ENCODE measurements around the gene COL10A1.

COL10A1 gene

DNA sequence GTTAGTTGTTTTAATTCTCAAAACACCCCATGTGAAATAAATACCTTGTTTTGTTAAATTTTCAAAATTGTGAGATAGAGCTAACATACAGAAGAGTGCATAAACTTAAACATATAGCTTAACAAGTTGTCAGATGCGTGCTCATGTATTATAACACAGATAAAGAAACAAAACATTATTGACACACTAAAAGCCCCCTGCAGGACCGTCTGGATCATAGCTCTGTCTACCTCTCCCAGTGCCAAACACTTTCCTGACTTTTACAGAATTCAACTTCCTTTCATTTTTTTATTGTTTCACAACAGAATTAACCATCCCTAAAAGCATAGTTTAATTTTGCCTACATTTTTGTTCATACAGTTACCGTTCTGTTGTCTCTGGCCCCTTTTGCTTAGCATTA is 47.4 kb downstream of the COL10A1 start:
- DNase-seq = no peak

DNA sequence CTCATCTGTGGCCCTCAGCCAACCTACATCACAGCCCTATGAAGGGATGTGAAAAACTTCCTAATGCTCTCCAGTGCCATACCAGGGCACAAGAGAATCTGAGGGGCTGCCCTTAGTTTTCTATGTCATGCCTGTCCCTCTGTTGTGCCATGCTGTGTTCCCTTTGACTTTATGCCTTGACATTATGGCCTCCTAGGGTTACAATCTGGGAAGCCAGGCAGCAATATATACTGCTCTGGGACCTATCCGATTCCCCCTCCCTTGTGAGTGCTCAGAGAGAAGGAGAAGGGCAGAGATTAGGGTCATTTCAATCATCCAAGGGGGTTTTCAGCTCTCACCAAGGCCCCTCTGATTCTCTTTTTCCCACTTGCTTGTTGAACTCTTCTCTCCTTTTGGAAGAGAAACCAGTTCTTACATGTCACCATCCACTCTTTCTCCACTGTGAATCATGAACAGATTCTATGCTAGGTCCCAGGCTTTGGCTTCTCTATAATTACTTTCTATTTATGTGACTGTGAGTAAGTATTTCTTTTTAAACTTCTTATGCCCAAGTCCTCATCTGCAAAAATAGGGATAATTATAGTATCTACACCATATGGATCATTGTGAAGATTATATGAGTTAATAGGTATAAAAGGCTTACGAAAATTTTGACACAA is 51.1 kb downstream of the COL10A1 start:
- no peak for DNase-seq

DNA sequence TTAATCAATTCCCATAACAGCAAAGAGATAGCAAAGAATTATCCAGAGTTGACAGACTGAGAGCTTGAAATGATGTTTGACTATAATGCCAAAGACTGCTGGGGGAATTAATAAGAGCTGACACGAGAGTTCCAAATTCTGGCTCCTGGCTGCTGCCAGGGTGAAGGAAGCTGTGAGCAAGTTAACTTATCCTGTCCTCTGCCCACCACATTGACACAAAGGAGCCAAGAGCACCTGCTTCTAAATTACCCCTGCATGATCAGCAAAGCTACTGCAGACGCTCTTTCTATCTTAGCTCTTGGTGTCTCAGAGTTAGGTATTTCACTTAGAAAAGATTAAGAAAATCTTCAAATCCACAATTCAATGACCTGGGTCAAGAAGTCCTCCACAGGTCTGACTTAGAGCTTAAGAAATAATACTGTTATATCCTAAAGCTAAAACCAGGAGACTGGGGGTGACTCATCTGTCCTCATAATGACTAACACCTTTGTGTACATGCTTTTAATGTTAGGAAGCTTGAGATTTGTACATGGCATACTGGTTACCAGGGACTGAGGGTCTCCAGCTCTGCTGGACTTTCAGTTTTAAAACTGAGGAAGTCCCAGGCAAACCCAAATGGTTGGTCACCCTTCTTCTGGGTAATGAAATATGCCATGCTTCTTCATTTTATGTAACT is 52.0 kb downstream of the COL10A1 start:
- no peak for DNase-seq

DNA sequence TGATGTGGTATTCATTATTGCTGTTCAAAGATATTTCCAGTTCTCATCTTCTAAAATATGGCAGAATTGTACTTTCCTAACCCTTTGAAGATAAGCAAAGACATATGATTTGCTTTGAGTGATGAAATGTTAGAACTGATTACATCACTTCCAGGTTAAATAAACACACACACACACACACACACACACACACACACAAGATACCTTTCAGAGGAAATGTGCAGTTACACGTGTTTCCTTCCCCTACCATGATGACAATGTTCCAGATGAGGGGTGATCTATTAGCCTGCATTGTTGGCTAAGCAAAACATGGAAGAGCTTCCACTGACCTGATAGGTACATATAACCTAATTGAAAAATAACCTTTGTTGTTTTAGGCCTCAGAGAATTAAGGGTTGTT is 53.6 kb downstream of the COL10A1 start:
- no peak for DNase-seq

DNA sequence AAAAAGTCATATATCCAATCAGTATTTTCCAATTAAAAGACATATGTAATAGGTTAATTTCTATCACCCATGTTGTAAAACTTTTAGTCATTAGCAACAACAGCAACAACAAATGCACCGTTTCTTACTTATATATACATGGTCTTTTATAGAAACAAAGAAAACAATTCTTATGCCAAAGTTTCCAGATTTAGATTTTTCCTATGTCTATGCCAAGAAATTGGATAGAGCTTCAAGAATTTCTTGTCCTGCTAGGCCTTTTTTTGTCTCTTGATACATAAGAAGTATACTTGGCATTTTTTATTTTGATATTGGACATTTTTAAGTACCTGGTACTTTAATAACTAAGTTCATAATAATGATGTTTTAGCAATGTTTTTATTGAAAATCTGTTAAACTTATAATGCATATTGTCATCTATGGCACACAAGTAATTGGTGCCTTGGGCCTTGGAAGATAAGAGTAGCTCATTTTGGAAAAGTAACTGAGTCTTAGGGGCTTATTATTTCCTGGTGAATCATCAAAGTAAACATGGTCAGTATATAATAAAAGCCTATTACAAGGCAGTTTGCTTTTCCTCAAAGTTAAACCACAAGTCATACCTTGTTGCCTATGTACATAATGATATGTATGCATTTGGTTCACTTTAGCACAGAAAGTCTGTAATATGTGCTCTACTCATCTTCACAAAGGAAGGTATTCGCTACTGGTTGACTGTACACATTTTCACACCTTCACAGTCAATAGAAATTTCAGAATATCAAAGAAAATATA is 55.1 kb downstream of the COL10A1 start:
- DNase-seq = no peak

DNA sequence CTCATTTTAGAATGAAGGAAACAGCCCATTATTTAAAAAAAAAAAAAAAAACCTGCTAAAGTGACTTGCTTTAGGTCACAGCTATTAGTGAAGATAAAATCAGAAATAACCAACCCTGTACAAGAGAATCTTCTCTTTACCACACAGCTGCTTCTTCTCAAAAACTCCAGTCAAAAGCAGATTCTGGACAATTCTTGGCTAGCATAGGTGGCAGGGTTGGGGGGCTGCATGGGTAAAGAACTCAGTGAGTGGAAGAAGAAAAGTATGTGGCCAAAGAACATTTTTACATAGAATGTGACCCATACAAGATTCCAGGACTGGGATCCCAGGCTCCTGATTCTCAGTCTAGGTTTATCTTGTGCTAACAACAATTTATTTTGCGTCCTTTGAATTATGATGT is 55.8 kb downstream of the COL10A1 start:
- DNase-seq = no peak
